ENCODE data around the gene TEX2. TPM values are rescaled to one million over a fixed set of nuclear protein-coding genes. Genes with fewer than 3 reads are reported as not detected.
"Not testable (repeated sequence)": the region's sequence is repeated elsewhere in the genome, so short reads cannot be mapped to it uniquely, and the experiment has no call there.

Gene TEX2
- total RNA-seq, 1 experiment from 2014 or later = 20.1 TPM

- no peak overlapping the region for H3K4me3 ChIP-seq (ENCODE audit: low read depth in 2 of 2, low read length in 2 of 2)
- intact Hi-C loops (cut with micrococcal nuclease; ENCODE audit: unreplicated experiment) = no loop called here
- TF ChIP-seq POLR2AphosphoS5 (IDR thresholded peaks at IDR 0.05; ENCODE audit: low read depth, low read length) (no peak), TCF7L2 (IDR thresholded peaks at IDR 0.05; ENCODE audit: low read depth, low read length) (no peak), REST (IDR thresholded peaks at IDR 0.05; ENCODE audit: insufficient read depth in 1 of 2, low read depth in 2 of 2, low read length in 1 of 2) (no peak), SIN3A (IDR thresholded peaks at IDR 0.05; ENCODE audit: borderline replicate concordance, insufficient read depth, low read depth, low read length) (no peak)
- TF ChIP-seq, protein P1, sequence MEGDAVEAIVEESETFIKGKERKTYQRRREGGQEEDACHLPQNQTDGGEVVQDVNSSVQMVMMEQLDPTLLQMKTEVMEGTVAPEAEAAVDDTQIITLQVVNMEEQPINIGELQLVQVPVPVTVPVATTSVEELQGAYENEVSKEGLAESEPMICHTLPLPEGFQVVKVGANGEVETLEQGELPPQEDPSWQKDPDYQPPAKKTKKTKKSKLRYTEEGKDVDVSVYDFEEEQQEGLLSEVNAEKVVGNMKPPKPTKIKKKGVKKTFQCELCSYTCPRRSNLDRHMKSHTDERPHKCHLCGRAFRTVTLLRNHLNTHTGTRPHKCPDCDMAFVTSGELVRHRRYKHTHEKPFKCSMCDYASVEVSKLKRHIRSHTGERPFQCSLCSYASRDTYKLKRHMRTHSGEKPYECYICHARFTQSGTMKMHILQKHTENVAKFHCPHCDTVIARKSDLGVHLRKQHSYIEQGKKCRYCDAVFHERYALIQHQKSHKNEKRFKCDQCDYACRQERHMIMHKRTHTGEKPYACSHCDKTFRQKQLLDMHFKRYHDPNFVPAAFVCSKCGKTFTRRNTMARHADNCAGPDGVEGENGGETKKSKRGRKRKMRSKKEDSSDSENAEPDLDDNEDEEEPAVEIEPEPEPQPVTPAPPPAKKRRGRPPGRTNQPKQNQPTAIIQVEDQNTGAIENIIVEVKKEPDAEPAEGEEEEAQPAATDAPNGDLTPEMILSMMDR (IDR thresholded peaks at IDR 0.05) = no peak
- peaks cover 3% of the 10 kb centered on the region; the same call in 1 of the 2 replicates for H3K36me3 ChIP-seq (ENCODE audit: control insufficient read depth, insufficient read depth, low read length)
- in situ Hi-C loops (cut with HindIII; ENCODE audit: low pct_unique_long_range_greater_than_20kb, low sequenced_read_pairs) = no loop called here
- H3K9me3 ChIP-seq (ENCODE audit: control insufficient read depth, insufficient read depth, low read depth, low read length) = no peaks in the 10 kb centered on the region
- no peak overlapping the region for H3K27ac ChIP-seq (ENCODE audit: low read length)
- no peak for ATAC-seq
- POLR2A ChIA-PET = interaction anchor here (0.6 kb wide), 1 partner anchor 138 kb away, joined by 4 read pairs; the partner anchor contains the start of gene TEX2
- BruUV-seq (replicated peaks) = no TSS peak
- CTCF ChIA-PET = no interaction called here
- H3K27me3 ChIP-seq (ENCODE audit: control insufficient read depth, insufficient read depth, low read length) = no peaks in the 10 kb centered on the region
- peaks cover 6% of the 10 kb centered on the region for H3K4me1 ChIP-seq (ENCODE audit: control insufficient read depth, insufficient read depth, low read length)
- no peak for DNase-seq (ENCODE audit: low read depth, low spot score)
Observed at GRCh38 chr17:64124609-64125008, 138.5 kb downstream of the TEX2 start.

GRCh38 chr17:64123114-64123513 lies 139.9 kb downstream of the TEX2 start:
- ATAC-seq = no peak
- ChIA-PET POLR2A (no interaction called here), CTCF (no interaction called here)
- BruUV-seq (replicated peaks) = no TSS peak
- Histone ChIP-seq H3K36me3 (ENCODE audit: control insufficient read depth, insufficient read depth, low read length) (no peaks in the 10 kb centered on the region), H3K4me3 (ENCODE audit: low read depth in 2 of 2, low read length in 2 of 2) (no peak overlapping the region), H3K9me3 (ENCODE audit: control insufficient read depth, insufficient read depth, low read depth, low read length) (no peaks in the 10 kb centered on the region), H3K27me3 (ENCODE audit: control insufficient read depth, insufficient read depth, low read length) (no peaks in the 10 kb centered on the region), H3K4me1 (ENCODE audit: control insufficient read depth, insufficient read depth, low read length) (peaks cover 11% of the 10 kb centered on the region), H3K27ac (ENCODE audit: low read length) (no peak overlapping the region)
- intact Hi-C loops (cut with micrococcal nuclease; ENCODE audit: unreplicated experiment) = no loop called here
- DNase-seq (ENCODE audit: low read depth, low spot score) = no peak
- in situ Hi-C loops (cut with HindIII; ENCODE audit: low pct_unique_long_range_greater_than_20kb, low sequenced_read_pairs) = no loop called here
- TF ChIP-seq REST (IDR thresholded peaks at IDR 0.05; ENCODE audit: insufficient read depth in 1 of 2, low read depth in 2 of 2, low read length in 1 of 2) (no peak), POLR2AphosphoS5 (IDR thresholded peaks at IDR 0.05; ENCODE audit: low read depth, low read length) (no peak), SIN3A (IDR thresholded peaks at IDR 0.05; ENCODE audit: borderline replicate concordance, insufficient read depth, low read depth, low read length) (no peak), TCF7L2 (IDR thresholded peaks at IDR 0.05; ENCODE audit: low read depth, low read length) (no peak)
- TF ChIP-seq, protein P1 (IDR thresholded peaks at IDR 0.05) = no peak

- ATAC-seq = not testable (repeated sequence)
Observed at GRCh38 chr17:64120972-64121786, 141.9 kb downstream of the TEX2 start.

More at GRCh38 chr17:64120972-64121786, 141.9 kb downstream of the TEX2 start:
- POLR2A ChIA-PET; H3K36me3 ChIP-seq (ENCODE audit: control insufficient read depth, insufficient read depth, low read length); H3K27ac ChIP-seq (ENCODE audit: low read length); H3K9me3 ChIP-seq (ENCODE audit: control insufficient read depth, insufficient read depth, low read depth, low read length); in situ Hi-C loops (cut with HindIII; ENCODE audit: low pct_unique_long_range_greater_than_20kb, low sequenced_read_pairs); BruUV-seq (replicated peaks); H3K27me3 ChIP-seq (ENCODE audit: control insufficient read depth, insufficient read depth, low read length); DNase-seq (ENCODE audit: low read depth, low spot score); H3K4me1 ChIP-seq (ENCODE audit: control insufficient read depth, insufficient read depth, low read length); intact Hi-C loops (cut with micrococcal nuclease; ENCODE audit: unreplicated experiment); H3K4me3 ChIP-seq (ENCODE audit: low read depth in 2 of 2, low read length in 2 of 2): not testable (repeated sequence)
- CTCF ChIA-PET = interaction anchor here (0.6 kb wide), 1 partner anchor 251 kb away, joined by 3 read pairs; no protein-coding TSS in a partner anchor

Measured in Panc1 (cell line).